K562 (cell line): ENCODE measurements around the gene SENP7.

Source experiments
- CTCF ChIP-seq, 3 experiments: IDR thresholded peaks in 2 of 3; conservative IDR thresholded peaks in 1 of 3; 2 replicates each; pipeline ENCODE4 v1.5.1; 2011 to 2012; ENCODE audit warnings: low read length in 3 of 3, mild to moderate bottlenecking in 3 of 3, control low read depth in 2 of 3, improper control_type of control experiment in 1 of 3, inconsistent platforms in 1 of 3, low read depth in 1 of 3, mixed read lengths in 1 of 3, moderate library complexity in 1 of 3; ENCODE audit not compliant: insufficient read depth in 2 of 3
- GABPB2 ChIP-seq: fragments of 250-450 bp; sonication (Bioruptor Pico); conservative IDR thresholded peaks from 2 replicates; pipeline ENCODE4 v1.5.1; 2021; ENCODE audit warnings: mild to moderate bottlenecking
- HMG20B ChIP-seq: fragments of 250-450 bp; sonication (Bioruptor Pico); IDR thresholded peaks from 2 replicates; pipeline ENCODE4 v1.5.0; 2021; ENCODE audit warnings: mild to moderate bottlenecking
- TAF1 ChIP-seq: IDR thresholded peaks from 2 replicates; pipeline ENCODE4 v1.6.1; 2011; ENCODE audit warnings: mild to moderate bottlenecking, low read length, moderate library complexity; ENCODE audit not compliant: insufficient read depth, control insufficient read depth, severe bottlenecking; ENCODE audit errors: extremely low read depth
- TF ChIP-seq, protein P1 (sequence below): fragments of 450-650 bp; formaldehyde crosslinking; IDR thresholded peaks from 2 replicates; pipeline ENCODE4 v1.4.0; 2022; ENCODE audit warnings: missing genetic modification characterization

DNA sequence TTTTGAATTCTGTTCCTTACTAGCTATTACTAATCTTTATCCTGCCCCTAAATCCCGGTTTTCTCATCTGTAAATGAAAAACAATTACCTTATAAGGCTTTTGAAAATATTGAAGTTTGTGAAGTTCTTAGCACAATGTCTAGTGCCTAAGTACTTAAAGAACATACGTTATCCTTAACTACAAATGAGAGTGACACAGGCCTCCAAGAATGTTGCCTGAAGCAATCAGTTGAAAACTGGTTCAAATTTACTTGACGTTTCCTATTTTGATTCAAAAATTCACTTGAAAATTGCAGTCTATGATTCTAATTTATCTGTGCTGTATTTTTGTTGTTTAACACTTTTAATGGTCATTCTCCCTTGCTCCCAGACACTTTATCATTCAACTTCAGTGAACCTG is 3.2 kb downstream of the SENP7 start:
- no peak for TF ChIP-seq CTCF (IDR thresholded peaks at IDR 0.05 in 2 of 3, conservative IDR thresholded peaks at IDR 0.05 in 1 of 3; ENCODE audit: insufficient read depth in 2 of 3, low read depth in 1 of 3, low read length in 3 of 3)
- TF ChIP-seq, protein P1, sequence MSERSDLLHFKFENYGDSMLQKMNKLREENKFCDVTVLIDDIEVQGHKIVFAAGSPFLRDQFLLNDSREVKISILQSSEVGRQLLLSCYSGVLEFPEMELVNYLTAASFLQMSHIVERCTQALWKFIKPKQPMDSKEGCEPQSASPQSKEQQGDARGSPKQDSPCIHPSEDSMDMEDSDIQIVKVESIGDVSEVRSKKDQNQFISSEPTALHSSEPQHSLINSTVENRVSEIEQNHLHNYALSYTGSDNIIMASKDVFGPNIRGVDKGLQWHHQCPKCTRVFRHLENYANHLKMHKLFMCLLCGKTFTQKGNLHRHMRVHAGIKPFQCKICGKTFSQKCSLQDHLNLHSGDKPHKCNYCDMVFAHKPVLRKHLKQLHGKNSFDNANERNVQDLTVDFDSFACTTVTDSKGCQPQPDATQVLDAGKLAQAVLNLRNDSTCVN (CRISPR knock-in tag) = no peak
- TF ChIP-seq TAF1 = no peak
- TF ChIP-seq HMG20B (CRISPR knock-in tag) = no peak
- TF ChIP-seq GABPB2 (CRISPR knock-in tag) = no peak
